ENCODE results near the gene ADRA1B. TPM values are rescaled to one million over a fixed set of nuclear protein-coding genes. Genes with fewer than 3 reads are reported as not detected.

The ADRA1B gene
- total RNA-seq, 1 donor from 2014 or later, result 0.74 TPM

- no peaks in the 10 kb centered on the region for H3K9me3 ChIP-seq
- H3K27me3 ChIP-seq, result no peaks in the 10 kb centered on the region
- intact Hi-C loops (cut with DNase I), result no loop called here
- no peak for DNase-seq (ENCODE audit: extremely low spot score in 2 of 2)
- TF ChIP-seq POLR2A (IDR thresholded peaks at IDR 0.05) (no peak), CTCF (IDR thresholded peaks at IDR 0.05) (no peak), POLR2AphosphoS5 (IDR thresholded peaks at IDR 0.05; ENCODE audit: insufficient read depth in 1 of 2, low read depth in 1 of 2) (no peak)
- no peak overlapping the region for H3K4me3 ChIP-seq
- H3K4me1 ChIP-seq, result no peaks in the 10 kb centered on the region
- H3K27ac ChIP-seq, result no peak overlapping the region
- no peaks in the 10 kb centered on the region for H3K36me3 ChIP-seq
These were observed 15.0 kb upstream of the ADRA1B start for GRCh38 chr5:159901308-159901707.

GRCh38 chr5:159901772-159902171, 14.5 kb upstream of the ADRA1B start:
- no peaks in the 10 kb centered on the region for H3K36me3 ChIP-seq
- H3K9me3 ChIP-seq, result no peaks in the 10 kb centered on the region
- no peak for TF ChIP-seq POLR2AphosphoS5 (IDR thresholded peaks at IDR 0.05; ENCODE audit: insufficient read depth in 1 of 2, low read depth in 1 of 2)
- TF ChIP-seq CTCF (IDR thresholded peaks at IDR 0.05), result no peak
- no peak for TF ChIP-seq POLR2A (IDR thresholded peaks at IDR 0.05)
- H3K4me1 ChIP-seq, result peaks cover 2% of the 10 kb centered on the region
- no peak overlapping the region for H3K4me3 ChIP-seq
- H3K27me3 ChIP-seq, result no peaks in the 10 kb centered on the region
- DNase-seq (ENCODE audit: extremely low spot score in 2 of 2), result no peak
- intact Hi-C loops (cut with DNase I), result no loop called here
- H3K27ac ChIP-seq, result no peak overlapping the region

- Histone ChIP-seq H3K4me3 (no peak overlapping the region), H3K27me3 (no peaks in the 10 kb centered on the region), H3K9me3 (no peaks in the 10 kb centered on the region), H3K4me1 (peaks cover 5% of the 10 kb centered on the region), H3K36me3 (no peaks in the 10 kb centered on the region), H3K27ac (no peak overlapping the region)
- intact Hi-C loops (cut with DNase I), result no loop called here
- DNase-seq (ENCODE audit: extremely low spot score in 2 of 2), result no peak
- TF ChIP-seq POLR2A (IDR thresholded peaks at IDR 0.05) (no peak), POLR2AphosphoS5 (IDR thresholded peaks at IDR 0.05; ENCODE audit: insufficient read depth in 1 of 2, low read depth in 1 of 2) (no peak), CTCF (IDR thresholded peaks at IDR 0.05) (no peak)
These were observed 13.7 kb upstream of the ADRA1B start for GRCh38 chr5:159902444-159903121.

GRCh38 chr5:159903131-159903530, 13.2 kb upstream of the ADRA1B start:
- intact Hi-C loops (cut with DNase I), result no loop called here
- no peak for TF ChIP-seq POLR2A (IDR thresholded peaks at IDR 0.05)
- TF ChIP-seq POLR2AphosphoS5 (IDR thresholded peaks at IDR 0.05; ENCODE audit: insufficient read depth in 1 of 2, low read depth in 1 of 2), result no peak
- no peaks in the 10 kb centered on the region for H3K27me3 ChIP-seq
- no peaks in the 10 kb centered on the region for H3K36me3 ChIP-seq
- DNase-seq (ENCODE audit: extremely low spot score in 2 of 2), result no peak
- no peak overlapping the region for H3K4me3 ChIP-seq
- no peaks in the 10 kb centered on the region for H3K9me3 ChIP-seq
- peaks cover 5% of the 10 kb centered on the region for H3K4me1 ChIP-seq
- H3K27ac ChIP-seq, result no peak overlapping the region

GRCh38 chr5:159904874-159905273, 11.4 kb upstream of the ADRA1B start:
- Histone ChIP-seq H3K4me3 (no peak overlapping the region), H3K27me3 (no peaks in the 10 kb centered on the region), H3K4me1 (peaks cover 5% of the 10 kb centered on the region), H3K36me3 (no peaks in the 10 kb centered on the region), H3K27ac (no peak overlapping the region), H3K9me3 (no peaks in the 10 kb centered on the region)
- intact Hi-C loops (cut with DNase I), result no loop called here
- no peak for DNase-seq (ENCODE audit: extremely low spot score in 2 of 2)
- no peak for TF ChIP-seq CTCF (IDR thresholded peaks at IDR 0.05)
- TF ChIP-seq POLR2A (IDR thresholded peaks at IDR 0.05), result no peak
- no peak for TF ChIP-seq POLR2AphosphoS5 (IDR thresholded peaks at IDR 0.05; ENCODE audit: insufficient read depth in 1 of 2, low read depth in 1 of 2)

Data from vagina (tissue), 2 donors.